Smooth muscle cell (in vitro differentiated cells): ENCODE measurements around the gene WDR89. TPM values are rescaled to one million over a fixed set of nuclear protein-coding genes. Genes with fewer than 3 reads are reported as not detected.

Source experiments
- DNase-seq: peaks from one replicate; lab custom pipeline; 2025; ENCODE audit not compliant: unreplicated experiment; lab: John Stamatoyannopoulos, UW
- H2AFZ ChIP-seq: fragments of 200-600 bp; sonication (generic); 2 replicates; pipeline ENCODE4 v1.6.0; 2016; ENCODE audit warnings: antibody characterized with exemption, low read depth, mild to moderate bottlenecking
- H3F3A ChIP-seq: fragments of 200-600 bp; sonication (generic); 2 replicates; pipeline ENCODE4 v1.6.0; 2017; ENCODE audit warnings: antibody characterized with exemption, low read depth
- H3K27ac ChIP-seq: fragments of 200-600 bp; sonication (generic); 2 replicates; pipeline ENCODE4 v1.5.1; 2016; ENCODE audit warnings: low read depth, mild to moderate bottlenecking
- H3K27me3 ChIP-seq: fragments of 200-600 bp; sonication (generic); 2 replicates; pipeline ENCODE4 v1.6.1; 2016; ENCODE audit warnings: low read depth, mild to moderate bottlenecking
- H3K36me3 ChIP-seq: fragments of 200-600 bp; sonication (generic); 2 replicates; pipeline ENCODE4 v1.5.1; 2016; ENCODE audit warnings: low read depth
- H3K4me1 ChIP-seq: fragments of 200-600 bp; sonication (generic); 2 replicates; pipeline ENCODE4 v1.5.1; 2016; ENCODE audit warnings: low read depth
- H3K4me2 ChIP-seq: fragments of 200-600 bp; sonication (generic); 2 replicates; pipeline ENCODE4 v1.6.0; 2016; ENCODE audit warnings: mild to moderate bottlenecking
- H3K4me3 ChIP-seq: fragments of 200-600 bp; sonication (generic); 2 replicates; pipeline ENCODE4 v1.5.1; 2016; ENCODE audit warnings: mild to moderate bottlenecking
- H3K79me2 ChIP-seq: fragments of 200-600 bp; sonication (generic); 2 replicates; pipeline ENCODE4 v1.6.0; 2016; ENCODE audit warnings: low read depth, mild to moderate bottlenecking
- H3K9ac ChIP-seq: fragments of 200-600 bp; sonication (generic); 2 replicates; pipeline ENCODE4 v1.6.0; 2016; ENCODE audit warnings: low read depth
- H3K9me3 ChIP-seq: fragments of 200-600 bp; sonication (generic); replicated peaks from 2 replicates; pipeline ENCODE4 v1.5.1; 2016; ENCODE audit warnings: low read depth
- H4K20me1 ChIP-seq: fragments of 200-600 bp; sonication (generic); 2 replicates; pipeline ENCODE4 v1.6.0; 2016; ENCODE audit warnings: low read depth
- WGBS: methylation state at CpG from one replicate; pipeline ENCODE4 v1.1.7; 2016; ENCODE audit warnings: low lambda C conversion rate; 5-methylcytosine and 5-hydroxymethylcytosine counted together
- polyA plus RNA-seq: library from polyadenylated mRNA; unstranded; fragments of >200 nt; fragmentation: Nextera tagmentation; extraction: Ambion mirVana; gene quantifications from 2 replicates; pipeline ENCODE4 v1.2.1, GENCODE V29; 2016
- total RNA-seq: library from RNA; depleted of rRNA; stranded (reverse); fragments of >200 nt; gene quantifications from 2 replicates; pipeline ENCODE4 v1.2.3, GENCODE V29; 2014
- TF ChIP-seq, protein P1 (sequence below): fragments of 200-600 bp; sonication (generic); IDR thresholded peaks from 2 replicates; pipeline ENCODE4 v1.5.1; 2017; ENCODE audit warnings: borderline replicate concordance, mild to moderate bottlenecking, antibody characterized with exemption; ENCODE audit not compliant: insufficient read depth, poor library complexity, severe bottlenecking

Gene WDR89
- total and polyA plus RNA-seq, 2 experiments from 2014 or later, result 6.4 to 8.9 TPM

DNA sequence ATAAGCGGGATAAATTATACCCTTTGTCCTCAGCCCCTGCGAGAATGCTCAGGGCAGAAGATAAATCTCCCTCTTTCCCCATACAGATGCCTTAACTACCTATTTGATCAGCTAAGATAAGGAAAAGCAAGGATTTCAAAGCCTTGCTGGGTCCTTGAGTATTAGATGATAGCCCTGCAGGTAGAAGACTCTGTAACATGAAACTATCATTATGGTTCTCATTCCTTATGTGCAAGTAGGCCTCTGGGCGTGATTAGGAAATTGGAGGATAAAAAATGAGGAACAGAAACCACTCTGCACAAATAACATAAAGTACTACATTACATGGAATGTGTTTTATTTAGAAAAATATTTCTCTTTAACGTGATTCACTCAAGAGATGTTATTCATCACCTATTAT is 14.5 kb upstream of the WDR89 start:
- H3K9ac ChIP-seq, result no peak overlapping the region
- H3K4me1 ChIP-seq, result no peaks in the 10 kb centered on the region
- no peak overlapping the region for H3K27ac ChIP-seq
- TF ChIP-seq, protein P1, sequence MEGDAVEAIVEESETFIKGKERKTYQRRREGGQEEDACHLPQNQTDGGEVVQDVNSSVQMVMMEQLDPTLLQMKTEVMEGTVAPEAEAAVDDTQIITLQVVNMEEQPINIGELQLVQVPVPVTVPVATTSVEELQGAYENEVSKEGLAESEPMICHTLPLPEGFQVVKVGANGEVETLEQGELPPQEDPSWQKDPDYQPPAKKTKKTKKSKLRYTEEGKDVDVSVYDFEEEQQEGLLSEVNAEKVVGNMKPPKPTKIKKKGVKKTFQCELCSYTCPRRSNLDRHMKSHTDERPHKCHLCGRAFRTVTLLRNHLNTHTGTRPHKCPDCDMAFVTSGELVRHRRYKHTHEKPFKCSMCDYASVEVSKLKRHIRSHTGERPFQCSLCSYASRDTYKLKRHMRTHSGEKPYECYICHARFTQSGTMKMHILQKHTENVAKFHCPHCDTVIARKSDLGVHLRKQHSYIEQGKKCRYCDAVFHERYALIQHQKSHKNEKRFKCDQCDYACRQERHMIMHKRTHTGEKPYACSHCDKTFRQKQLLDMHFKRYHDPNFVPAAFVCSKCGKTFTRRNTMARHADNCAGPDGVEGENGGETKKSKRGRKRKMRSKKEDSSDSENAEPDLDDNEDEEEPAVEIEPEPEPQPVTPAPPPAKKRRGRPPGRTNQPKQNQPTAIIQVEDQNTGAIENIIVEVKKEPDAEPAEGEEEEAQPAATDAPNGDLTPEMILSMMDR, result no peak
- no peaks in the 10 kb centered on the region for H3K36me3 ChIP-seq
- DNase-seq, result no peak
- H3K4me2 ChIP-seq, result no peak overlapping the region
- H2AFZ ChIP-seq, result no peak overlapping the region
- H3K9me3 ChIP-seq, result no peaks in the 10 kb centered on the region
- H3K79me2 ChIP-seq, result no peaks in the 10 kb centered on the region
- H3K27me3 ChIP-seq, result no peaks in the 10 kb centered on the region
- WGBS, result 69% methylated on average over 4 of the region's 4 CpGs
- no peaks in the 10 kb centered on the region for H4K20me1 ChIP-seq
- peaks cover 10% of the 10 kb centered on the region for H3F3A ChIP-seq
- H3K4me3 ChIP-seq, result no peak overlapping the region

DNA sequence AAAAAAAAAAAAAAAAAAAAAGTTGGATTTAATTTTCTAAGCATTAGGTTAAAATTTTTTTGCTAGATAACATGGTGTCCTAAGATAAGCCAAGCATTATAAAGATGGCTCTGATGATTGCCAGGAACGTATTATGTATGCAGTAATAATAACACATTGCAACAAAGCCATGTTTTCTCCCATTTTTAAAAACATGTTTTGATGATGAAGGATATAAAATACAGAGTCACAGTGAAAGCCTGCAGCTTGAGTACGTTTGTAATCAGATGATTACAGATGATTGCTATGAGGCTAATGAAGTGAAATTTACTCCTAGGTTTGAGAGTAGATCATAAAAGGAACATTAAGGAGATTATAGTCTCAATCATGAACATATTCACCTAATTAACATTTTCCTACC is 13.3 kb upstream of the WDR89 start:
- Histone ChIP-seq H3K36me3 (no peaks in the 10 kb centered on the region), H3K9ac (no peak overlapping the region), H2AFZ (no peak overlapping the region), H3K27me3 (no peaks in the 10 kb centered on the region), H3K4me3 (no peak overlapping the region), H3K9me3 (no peaks in the 10 kb centered on the region), H4K20me1 (no peaks in the 10 kb centered on the region), H3F3A (peaks cover 10% of the 10 kb centered on the region), H3K4me2 (no peak overlapping the region), H3K27ac (no peak overlapping the region), H3K79me2 (no peaks in the 10 kb centered on the region), H3K4me1 (no peaks in the 10 kb centered on the region)
- TF ChIP-seq, protein P1, result no peak
- no peak for DNase-seq
- 79% methylated on average over 2 of the region's 2 CpGs for WGBS

DNA sequence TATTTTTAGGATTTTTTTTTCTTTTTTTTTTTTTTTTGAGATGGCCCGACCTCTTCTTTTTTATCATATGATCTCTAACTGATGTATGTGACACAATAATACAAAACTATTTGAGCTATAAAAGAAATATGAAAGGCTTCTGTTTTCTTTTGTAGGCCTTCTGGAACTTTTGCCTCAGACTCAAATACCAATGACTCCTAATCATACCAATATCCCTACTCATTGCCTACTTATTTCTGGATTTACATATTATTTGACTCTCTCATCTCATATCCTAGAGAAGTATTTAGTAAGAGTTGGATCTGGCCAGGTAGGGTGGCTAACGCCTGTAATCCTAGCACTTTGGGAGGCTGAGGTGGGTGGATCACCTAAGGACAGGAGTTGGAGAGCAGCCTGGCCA is 12.7 kb upstream of the WDR89 start:
- Histone ChIP-seq H3K4me2 (no peak overlapping the region), H2AFZ (no peak overlapping the region), H4K20me1 (no peaks in the 10 kb centered on the region), H3K36me3 (no peaks in the 10 kb centered on the region), H3K27ac (no peak overlapping the region), H3K4me3 (no peak overlapping the region), H3F3A (peaks cover 10% of the 10 kb centered on the region), H3K9me3 (no peaks in the 10 kb centered on the region), H3K9ac (no peak overlapping the region), H3K27me3 (no peaks in the 10 kb centered on the region), H3K79me2 (no peaks in the 10 kb centered on the region), H3K4me1 (no peaks in the 10 kb centered on the region)
- 100% methylated on average over 2 of the region's 2 CpGs for WGBS
- no peak for DNase-seq
- TF ChIP-seq, protein P1, result no peak

DNA sequence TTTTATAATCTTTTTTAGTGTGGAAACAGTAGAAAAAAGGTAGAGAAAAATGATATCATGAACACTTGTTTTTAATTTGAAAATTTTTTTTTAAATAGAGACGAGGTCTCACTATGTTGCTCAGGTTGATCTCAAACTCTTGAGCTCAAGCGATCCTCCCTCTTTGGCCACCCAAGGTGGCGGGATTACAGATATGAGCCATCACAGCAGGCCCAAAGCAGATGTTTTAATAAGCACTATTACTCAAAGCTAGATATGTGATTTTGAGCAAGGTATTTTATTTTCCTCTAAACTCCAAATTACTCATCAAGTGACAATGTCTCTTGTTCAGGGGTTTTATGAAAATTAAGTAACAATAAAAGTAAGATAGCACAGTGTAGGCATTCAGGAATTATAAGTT is 10.7 kb upstream of the WDR89 start:
- H2AFZ ChIP-seq, result no peak overlapping the region
- H3K27ac ChIP-seq, result no peak overlapping the region
- H3K4me2 ChIP-seq, result no peak overlapping the region
- H3K9me3 ChIP-seq, result no peaks in the 10 kb centered on the region
- H3K4me1 ChIP-seq, result no peaks in the 10 kb centered on the region
- H3K4me3 ChIP-seq, result no peak overlapping the region
- TF ChIP-seq, protein P1, result no peak
- WGBS, result 94% methylated on average over 3 of the region's 3 CpGs
- no peaks in the 10 kb centered on the region for H3K79me2 ChIP-seq
- peaks cover 11% of the 10 kb centered on the region for H3F3A ChIP-seq
- H3K36me3 ChIP-seq, result no peaks in the 10 kb centered on the region
- no peaks in the 10 kb centered on the region for H4K20me1 ChIP-seq
- H3K9ac ChIP-seq, result no peak overlapping the region
- no peak for DNase-seq
- no peaks in the 10 kb centered on the region for H3K27me3 ChIP-seq
